ENCODE data around the gene SLC16A10.
"Not testable (repeated sequence)": the region's sequence is repeated elsewhere in the genome, so short reads cannot be mapped to it uniquely, and the experiment has no call there.

DNA sequence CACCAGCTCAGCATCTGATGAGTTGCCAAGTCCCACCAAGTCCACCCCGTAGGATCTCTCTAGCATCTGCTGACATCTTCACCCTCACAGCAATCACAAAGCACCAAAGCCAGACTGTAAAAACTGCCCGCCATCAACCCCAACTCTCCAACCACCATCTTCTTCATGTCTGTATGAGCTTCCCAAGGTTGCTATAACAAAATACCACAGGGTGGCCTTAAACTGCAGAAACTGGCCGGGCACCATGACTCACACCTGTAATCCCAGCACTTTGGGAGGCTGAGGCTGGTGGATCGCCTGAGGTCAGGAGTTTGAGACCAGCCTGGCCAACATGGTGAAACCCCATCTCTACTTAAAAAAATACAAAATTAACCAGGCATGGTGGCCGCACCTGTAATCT is 25.3 kb upstream of the SLC16A10 start:
- TF ChIP-seq, protein P1, sequence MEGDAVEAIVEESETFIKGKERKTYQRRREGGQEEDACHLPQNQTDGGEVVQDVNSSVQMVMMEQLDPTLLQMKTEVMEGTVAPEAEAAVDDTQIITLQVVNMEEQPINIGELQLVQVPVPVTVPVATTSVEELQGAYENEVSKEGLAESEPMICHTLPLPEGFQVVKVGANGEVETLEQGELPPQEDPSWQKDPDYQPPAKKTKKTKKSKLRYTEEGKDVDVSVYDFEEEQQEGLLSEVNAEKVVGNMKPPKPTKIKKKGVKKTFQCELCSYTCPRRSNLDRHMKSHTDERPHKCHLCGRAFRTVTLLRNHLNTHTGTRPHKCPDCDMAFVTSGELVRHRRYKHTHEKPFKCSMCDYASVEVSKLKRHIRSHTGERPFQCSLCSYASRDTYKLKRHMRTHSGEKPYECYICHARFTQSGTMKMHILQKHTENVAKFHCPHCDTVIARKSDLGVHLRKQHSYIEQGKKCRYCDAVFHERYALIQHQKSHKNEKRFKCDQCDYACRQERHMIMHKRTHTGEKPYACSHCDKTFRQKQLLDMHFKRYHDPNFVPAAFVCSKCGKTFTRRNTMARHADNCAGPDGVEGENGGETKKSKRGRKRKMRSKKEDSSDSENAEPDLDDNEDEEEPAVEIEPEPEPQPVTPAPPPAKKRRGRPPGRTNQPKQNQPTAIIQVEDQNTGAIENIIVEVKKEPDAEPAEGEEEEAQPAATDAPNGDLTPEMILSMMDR (conservative IDR thresholded peaks at IDR 0.05; ENCODE audit: low read depth, low read length): not testable (repeated sequence)
- not testable (repeated sequence) for TF ChIP-seq EZH2 (IDR thresholded peaks at IDR 0.05; ENCODE audit: low read length, unreplicated experiment); EZH2phosphoT487 (IDR thresholded peaks at IDR 0.05; ENCODE audit: borderline replicate concordance, low read length)

All from PC-3 (cell line).